ENCODE measurements around the gene OXSR1. TPM values are rescaled to one million over a fixed set of nuclear protein-coding genes. Genes with fewer than 3 reads are reported as not detected.

The OXSR1 gene
- 34.3 and 39.1 TPM in 2 replicates for total RNA-seq

GRCh38 chr3:38164952-38165721 is at the start of gene OXSR1:
TSS of gene OXSR1 (plus strand) at chr3:38165537. CDS start at chr3:38165877, 340 bp downstream.

GRCh38 chr3:38136777-38137614 is 28.3 kb upstream of the OXSR1 start, which contains the start of gene ACAA1:
TSS of gene ACAA1 (minus strand) at chr3:38137127. CDS start at chr3:38137035, 92 bp downstream.

GRCh38 chr3:38138349-38139190 is 26.8 kb upstream of the OXSR1 start, which contains the start of gene MYD88:
TSS of gene MYD88 (plus strand) at chr3:38138661. CDS start at chr3:38138701, 40 bp downstream.

GRCh38 chr3:38265604-38266307 is 100.4 kb downstream of the OXSR1 start, which contains the start of gene SLC22A13:
TSS of gene SLC22A13 (plus strand) at chr3:38265812. CDS start at chr3:38265861, 49 bp downstream.

GRCh38 chr3:38281895-38282686 is 116.8 kb downstream of the OXSR1 start, which contains the start of gene SLC22A14:
TSS of gene SLC22A14 (plus strand) at chr3:38282294. CDS start at chr3:38306027, 23,733 bp downstream.

Small RNA genes lying within 50 kb of the gene (small RNA-seq; reads per million reads assigned to genes)
- gene RF00019 (not detected), gene RNU6-235P (not detected)

Other genes with a start within 250 kb of the OXSR1 start
- 5.8 and 7.2 TPM in 2 replicates for gene VILL, start 174.8 kb upstream of the OXSR1 start, total RNA-seq
- gene PLCD1, start 135.9 kb upstream of the OXSR1 start, total RNA-seq, result 11.7 and 14.7 TPM in 2 replicates
- gene DLEC1, start 126.3 kb upstream of the OXSR1 start, total RNA-seq, result under 0.01 TPM in 1 of 2 replicates, not detected in the other
- 17.1 and 19.6 TPM in 2 replicates for gene ACAA1, start 28.4 kb upstream of the OXSR1 start, total RNA-seq
- 10.1 and 13.9 TPM in 2 replicates for gene MYD88, start 26.9 kb upstream of the OXSR1 start, total RNA-seq
- gene SLC22A13, start 100.3 kb downstream of the OXSR1 start, total RNA-seq, result under 0.01 and 0.29 TPM in 2 replicates
- gene SLC22A14, start 116.8 kb downstream of the OXSR1 start, total RNA-seq, result 0.10 TPM in 1 of 2 replicates, not detected in the other
- gene XYLB, start 181.2 kb downstream of the OXSR1 start, total RNA-seq, result 3.5 and 3.9 TPM in 2 replicates

All from vein endothelial cell (primary cell).